GM13976 (cell line): Measurements from ENCODE around the gene DLD.
"Not testable (repeated sequence)": the region's sequence is repeated elsewhere in the genome, so short reads cannot be mapped to it uniquely, and the experiment has no call there.

Experiments
- DNase-seq: peaks from one replicate; pipeline ENCODE4 v3.0.0; 2012; ENCODE audit warnings: low spot score
- CTCF ChIP-seq: IDR thresholded peaks from 2 replicates; pipeline ENCODE4 v1.5.1; 2012; ENCODE audit warnings: borderline replicate concordance, mild to moderate bottlenecking; ENCODE audit not compliant: insufficient read depth; ENCODE audit errors: extremely low read depth, missing control alignments, control extremely low read depth
- in situ Hi-C: fragments of 300-500 bp; cut with MboI; formaldehyde crosslinking; loops from one replicate; pipeline ENCODE4 v1.12.0; 2022; ENCODE audit warnings: low sequenced_read_pairs, mixed read lengths, inconsistent platforms; ENCODE audit not compliant: unreplicated experiment

DLD gene

GRCh38 chr7:107890962-107891635 lies at the start of gene DLD:
Gene DLD (plus strand): TSS chr7:107891183. CDS start chr7:107891251, 68 bp downstream.
- DNase-seq, result peak; percentile 96
- no peak for TF ChIP-seq CTCF
- in situ Hi-C loops, result no loop called here

- TF ChIP-seq CTCF, result no peak
- in situ Hi-C loops, result no loop called here
- DNase-seq, result no peak
These were observed 48.8 kb upstream of the DLD start for GRCh38 chr7:107842213-107842612.

GRCh38 chr7:107843184-107843583 lies 47.8 kb upstream of the DLD start:
- DNase-seq, result no peak
- in situ Hi-C loops, result no loop called here

GRCh38 chr7:107846324-107846723 lies 44.7 kb upstream of the DLD start:
- no peak for TF ChIP-seq CTCF
- in situ Hi-C loops, result no loop called here
- DNase-seq, result no peak

More at GRCh38 chr7:107843184-107843583, 47.8 kb upstream of the DLD start:
- TF ChIP-seq CTCF, result no peak

GRCh38 chr7:107847168-107847835 lies 43.7 kb upstream of the DLD start:
- in situ Hi-C loops, result no loop called here
- no peak for TF ChIP-seq CTCF
- no peak for DNase-seq

- DNase-seq, in situ Hi-C loops: not testable (repeated sequence)
These were observed 43.2 kb upstream of the DLD start for GRCh38 chr7:107847836-107848175.

- DNase-seq, in situ Hi-C loops: not testable (repeated sequence)
These were observed 42.8 kb upstream of the DLD start for GRCh38 chr7:107848211-107848610.
